ENCODE results near the gene SMARCE1.

The SMARCE1 gene

DNA sequence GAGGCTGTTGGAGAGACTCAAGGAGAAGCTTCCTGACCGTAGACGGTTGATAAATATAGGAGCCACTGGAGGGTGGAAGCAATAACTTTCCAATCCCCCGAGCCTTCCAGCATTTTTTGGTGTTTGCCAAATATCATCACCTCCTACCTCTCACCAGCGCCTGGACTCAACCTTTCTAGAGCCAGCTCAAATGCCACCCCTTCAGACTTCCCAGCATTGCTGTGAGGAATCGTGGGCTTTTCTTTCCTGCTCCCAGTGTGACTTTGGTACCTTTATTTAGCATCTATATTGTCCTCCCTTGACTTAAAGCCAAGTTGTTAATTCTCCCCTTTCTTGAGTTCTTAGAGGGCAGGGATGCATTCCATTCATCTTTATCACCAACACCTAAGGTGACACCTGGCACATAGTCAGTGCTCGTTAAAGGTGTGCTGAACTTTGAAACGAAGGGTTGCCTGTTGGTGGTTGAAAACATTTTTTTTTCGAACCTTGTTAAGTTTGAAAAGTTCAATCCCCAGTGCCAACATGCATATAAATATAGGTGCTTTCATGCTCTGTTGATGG lies 47.1 kb downstream of the SMARCE1 start:
- TF ChIP-seq, protein P1, sequence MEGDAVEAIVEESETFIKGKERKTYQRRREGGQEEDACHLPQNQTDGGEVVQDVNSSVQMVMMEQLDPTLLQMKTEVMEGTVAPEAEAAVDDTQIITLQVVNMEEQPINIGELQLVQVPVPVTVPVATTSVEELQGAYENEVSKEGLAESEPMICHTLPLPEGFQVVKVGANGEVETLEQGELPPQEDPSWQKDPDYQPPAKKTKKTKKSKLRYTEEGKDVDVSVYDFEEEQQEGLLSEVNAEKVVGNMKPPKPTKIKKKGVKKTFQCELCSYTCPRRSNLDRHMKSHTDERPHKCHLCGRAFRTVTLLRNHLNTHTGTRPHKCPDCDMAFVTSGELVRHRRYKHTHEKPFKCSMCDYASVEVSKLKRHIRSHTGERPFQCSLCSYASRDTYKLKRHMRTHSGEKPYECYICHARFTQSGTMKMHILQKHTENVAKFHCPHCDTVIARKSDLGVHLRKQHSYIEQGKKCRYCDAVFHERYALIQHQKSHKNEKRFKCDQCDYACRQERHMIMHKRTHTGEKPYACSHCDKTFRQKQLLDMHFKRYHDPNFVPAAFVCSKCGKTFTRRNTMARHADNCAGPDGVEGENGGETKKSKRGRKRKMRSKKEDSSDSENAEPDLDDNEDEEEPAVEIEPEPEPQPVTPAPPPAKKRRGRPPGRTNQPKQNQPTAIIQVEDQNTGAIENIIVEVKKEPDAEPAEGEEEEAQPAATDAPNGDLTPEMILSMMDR (IDR thresholded peaks at IDR 0.05; ENCODE audit: low read depth, low read length, missing control alignments), result no peak
- DNase-seq (ENCODE audit: low read depth), result no peak
- in situ Hi-C loops (cut with HindIII; ENCODE audit: low sequenced_read_pairs), result no loop called here
- no peak overlapping the region for H3K4me3 ChIP-seq (ENCODE audit: low read depth, low read length)

DNA sequence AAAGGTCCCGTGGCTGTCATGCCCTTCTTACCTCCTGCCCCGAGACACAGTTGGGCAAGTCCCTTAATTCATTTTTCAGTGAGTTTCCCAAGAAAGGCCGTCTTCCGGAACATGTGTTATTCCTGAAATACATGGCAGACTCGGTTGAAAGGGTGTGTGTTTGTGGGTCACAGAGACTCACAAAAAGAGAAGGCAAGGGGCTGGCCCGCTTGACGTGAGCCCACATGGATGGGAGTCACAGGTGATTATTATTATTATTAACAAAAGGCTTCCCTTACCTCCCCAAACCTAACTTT lies 48.2 kb downstream of the SMARCE1 start:
- in situ Hi-C loops (cut with HindIII; ENCODE audit: low sequenced_read_pairs), result no loop called here
- no peak overlapping the region for H3K4me3 ChIP-seq (ENCODE audit: low read depth, low read length)
- no peak for DNase-seq (ENCODE audit: low read depth)
- TF ChIP-seq, protein P1 (IDR thresholded peaks at IDR 0.05; ENCODE audit: low read depth, low read length, missing control alignments), result no peak

DNA sequence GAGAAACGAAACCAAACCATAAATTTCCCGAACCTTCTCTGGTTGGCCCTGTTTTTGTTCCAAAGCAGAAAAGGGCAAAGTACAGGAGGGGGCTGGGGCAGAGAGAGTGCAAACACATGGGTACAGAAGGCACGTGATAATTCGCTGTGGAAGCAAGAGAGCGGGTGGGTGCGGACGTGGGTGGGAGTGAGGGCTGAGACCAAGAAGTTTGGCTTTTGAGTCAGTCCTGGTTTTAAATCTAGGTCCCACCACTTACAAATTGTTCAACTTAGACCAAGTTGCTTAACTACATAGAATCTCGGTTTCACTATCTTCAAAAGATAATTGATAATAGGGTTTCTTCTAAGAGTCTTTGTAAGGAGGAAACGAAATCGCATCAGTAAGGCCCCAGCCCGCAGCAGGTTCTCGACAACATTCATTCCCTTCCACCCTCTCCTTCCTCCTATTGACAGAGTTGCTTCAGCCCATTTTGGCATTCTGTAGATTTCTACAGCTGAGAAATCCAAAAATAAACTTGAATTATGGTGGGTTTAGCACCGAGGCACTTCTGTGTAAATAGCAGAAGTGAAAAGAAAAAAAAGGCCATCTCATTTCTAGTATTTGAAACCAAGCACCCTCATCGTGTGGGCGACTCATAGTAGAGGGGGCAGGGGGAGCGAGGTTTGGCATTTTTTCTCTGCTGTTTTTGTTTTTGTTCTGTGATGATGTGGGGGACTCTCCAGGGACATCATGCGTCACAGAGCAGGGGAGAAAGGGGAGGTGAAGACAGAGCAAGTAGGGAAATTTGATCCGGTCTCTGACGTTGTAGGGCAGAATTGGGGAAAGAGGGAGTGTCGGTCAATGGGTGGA lies 48.8 kb downstream of the SMARCE1 start:
- in situ Hi-C loops (cut with HindIII; ENCODE audit: low sequenced_read_pairs), result no loop called here
- no peak overlapping the region for H3K4me3 ChIP-seq (ENCODE audit: low read depth, low read length)
- TF ChIP-seq, protein P1 (IDR thresholded peaks at IDR 0.05; ENCODE audit: low read depth, low read length, missing control alignments), result no peak
- DNase-seq (ENCODE audit: low read depth), result no peak

DNA sequence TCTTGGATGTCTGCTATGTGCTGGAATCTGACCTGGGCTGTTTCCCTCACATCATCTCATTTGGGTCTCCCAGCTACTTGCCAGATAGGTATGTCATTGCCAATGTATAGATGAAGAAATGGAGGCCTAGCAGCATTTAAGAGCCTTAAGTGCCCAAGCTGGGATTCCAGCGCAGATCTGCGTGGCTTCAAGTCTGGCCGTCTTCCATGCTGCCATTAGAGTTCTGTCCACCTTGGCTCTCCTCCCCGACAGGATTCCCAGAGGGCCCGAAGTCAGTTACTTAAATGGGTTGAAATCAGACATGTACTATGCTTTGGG lies 49.4 kb downstream of the SMARCE1 start:
- TF ChIP-seq, protein P1 (IDR thresholded peaks at IDR 0.05; ENCODE audit: low read depth, low read length, missing control alignments), result no peak
- in situ Hi-C loops (cut with HindIII; ENCODE audit: low sequenced_read_pairs), result no loop called here
- no peak overlapping the region for H3K4me3 ChIP-seq (ENCODE audit: low read depth, low read length)
- no peak for DNase-seq (ENCODE audit: low read depth)

DNA sequence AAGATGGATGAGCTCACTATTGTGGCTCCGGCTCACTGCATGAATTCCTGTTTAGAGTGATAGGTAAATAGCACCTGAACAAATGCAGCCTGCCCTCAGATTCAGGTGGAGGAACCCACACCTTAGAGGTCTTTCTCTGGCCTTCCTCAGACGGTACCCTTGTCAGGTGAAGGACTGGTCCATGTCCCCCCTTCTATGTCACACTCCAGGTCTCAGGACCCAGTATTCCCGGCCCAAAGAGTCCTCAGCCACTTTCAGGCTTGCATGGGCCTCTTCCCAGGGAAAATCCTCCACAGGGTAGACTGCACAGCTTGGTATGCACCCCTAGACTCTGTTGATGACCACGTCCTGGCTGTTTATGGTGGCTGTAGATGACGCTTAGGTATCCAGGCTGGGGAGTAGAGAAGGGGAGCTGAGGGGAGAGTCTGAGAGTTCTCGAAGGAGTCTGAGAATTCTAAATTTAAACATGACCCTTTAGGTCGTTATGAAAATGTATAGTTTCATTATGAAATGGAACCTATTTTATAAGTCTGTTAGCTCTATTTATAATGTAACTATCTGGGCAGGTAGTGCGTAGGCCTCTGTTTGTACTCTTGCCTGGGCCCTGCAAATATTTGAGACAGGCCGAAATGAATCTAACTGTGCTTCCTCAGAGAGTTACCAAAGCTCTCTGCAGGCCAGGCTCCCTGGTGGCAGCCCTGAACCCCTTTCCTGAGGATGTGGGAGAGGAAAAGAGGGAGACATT lies 49.9 kb downstream of the SMARCE1 start:
- in situ Hi-C loops (cut with HindIII; ENCODE audit: low sequenced_read_pairs), result no loop called here
- H3K4me3 ChIP-seq (ENCODE audit: low read depth, low read length), result no peak overlapping the region
- TF ChIP-seq, protein P1 (IDR thresholded peaks at IDR 0.05; ENCODE audit: low read depth, low read length, missing control alignments), result no peak
- DNase-seq (ENCODE audit: low read depth), result no peak

DNA sequence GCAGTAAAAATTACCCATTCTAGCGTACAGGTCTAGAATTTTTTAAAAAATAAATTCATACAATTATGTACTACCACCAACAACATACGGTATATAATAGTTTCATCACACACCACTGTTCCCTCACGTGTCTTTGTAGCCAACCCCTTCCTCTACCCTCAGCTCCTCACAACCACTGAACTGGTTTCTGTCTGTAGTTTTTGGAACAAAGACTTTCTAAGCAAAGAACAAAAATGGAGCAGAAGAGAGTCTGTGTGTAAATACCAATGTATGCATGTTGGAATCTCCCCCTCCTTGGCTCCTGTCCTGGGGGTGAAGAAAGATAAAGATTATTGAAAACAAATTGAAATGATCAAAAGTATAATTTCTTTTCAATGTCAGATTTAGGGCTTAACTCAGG lies 50.5 kb downstream of the SMARCE1 start:
- TF ChIP-seq, protein P1 (IDR thresholded peaks at IDR 0.05; ENCODE audit: low read depth, low read length, missing control alignments), result no peak
- no peak for DNase-seq (ENCODE audit: low read depth)
- in situ Hi-C loops (cut with HindIII; ENCODE audit: low sequenced_read_pairs), result no loop called here
- no peak overlapping the region for H3K4me3 ChIP-seq (ENCODE audit: low read depth, low read length)
